LNCAP (cell line): ENCODE data around the gene NAT14.

Experiments
- TF ChIP-seq, protein P1 (sequence below): fragments of 450-650 bp; IDR thresholded peaks from 2 replicates; pipeline ENCODE4 v1.5.1; 2017; ENCODE audit warnings: mild to moderate bottlenecking

NAT14 gene

DNA sequence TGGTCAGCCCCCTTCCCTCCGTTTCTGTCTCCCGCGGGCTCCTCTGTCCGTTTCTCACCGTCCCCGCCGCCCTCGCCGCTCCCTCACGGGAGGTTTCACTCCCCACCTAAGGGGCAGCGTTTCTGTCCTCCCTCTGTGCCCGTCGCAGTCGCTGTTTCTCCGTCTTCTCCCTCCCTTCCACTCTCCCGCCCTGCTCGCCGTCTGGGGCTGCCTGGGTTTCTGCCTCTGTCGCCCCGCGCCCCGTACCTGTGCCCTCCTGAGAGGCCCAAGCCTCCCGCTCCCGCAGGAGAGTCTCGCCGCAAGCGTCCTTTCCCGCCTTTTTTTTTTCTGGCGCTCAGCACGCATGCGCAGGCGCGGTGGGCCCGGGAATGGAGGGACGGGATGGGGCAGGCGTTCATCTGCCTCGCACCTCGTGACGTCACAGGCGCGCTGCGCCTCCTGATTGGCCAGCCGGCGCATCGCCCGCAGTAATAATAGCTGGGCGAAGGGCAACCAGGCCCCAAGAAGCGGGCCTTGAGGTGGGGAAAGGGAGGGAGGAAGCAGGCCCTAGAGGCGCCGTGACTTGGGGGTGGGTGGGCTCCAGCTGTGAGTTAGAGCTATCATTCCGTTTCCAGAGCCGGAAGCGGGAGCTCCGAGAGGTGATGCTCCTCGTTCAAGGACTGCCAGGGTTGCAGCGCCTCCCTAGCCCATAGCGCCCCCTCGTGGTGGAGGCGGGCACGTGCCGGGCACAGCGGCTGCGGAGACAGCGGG lies 18.7 kb downstream of the NAT14 start:
- TF ChIP-seq, protein P1, sequence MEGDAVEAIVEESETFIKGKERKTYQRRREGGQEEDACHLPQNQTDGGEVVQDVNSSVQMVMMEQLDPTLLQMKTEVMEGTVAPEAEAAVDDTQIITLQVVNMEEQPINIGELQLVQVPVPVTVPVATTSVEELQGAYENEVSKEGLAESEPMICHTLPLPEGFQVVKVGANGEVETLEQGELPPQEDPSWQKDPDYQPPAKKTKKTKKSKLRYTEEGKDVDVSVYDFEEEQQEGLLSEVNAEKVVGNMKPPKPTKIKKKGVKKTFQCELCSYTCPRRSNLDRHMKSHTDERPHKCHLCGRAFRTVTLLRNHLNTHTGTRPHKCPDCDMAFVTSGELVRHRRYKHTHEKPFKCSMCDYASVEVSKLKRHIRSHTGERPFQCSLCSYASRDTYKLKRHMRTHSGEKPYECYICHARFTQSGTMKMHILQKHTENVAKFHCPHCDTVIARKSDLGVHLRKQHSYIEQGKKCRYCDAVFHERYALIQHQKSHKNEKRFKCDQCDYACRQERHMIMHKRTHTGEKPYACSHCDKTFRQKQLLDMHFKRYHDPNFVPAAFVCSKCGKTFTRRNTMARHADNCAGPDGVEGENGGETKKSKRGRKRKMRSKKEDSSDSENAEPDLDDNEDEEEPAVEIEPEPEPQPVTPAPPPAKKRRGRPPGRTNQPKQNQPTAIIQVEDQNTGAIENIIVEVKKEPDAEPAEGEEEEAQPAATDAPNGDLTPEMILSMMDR, result peak; percentile 89

DNA sequence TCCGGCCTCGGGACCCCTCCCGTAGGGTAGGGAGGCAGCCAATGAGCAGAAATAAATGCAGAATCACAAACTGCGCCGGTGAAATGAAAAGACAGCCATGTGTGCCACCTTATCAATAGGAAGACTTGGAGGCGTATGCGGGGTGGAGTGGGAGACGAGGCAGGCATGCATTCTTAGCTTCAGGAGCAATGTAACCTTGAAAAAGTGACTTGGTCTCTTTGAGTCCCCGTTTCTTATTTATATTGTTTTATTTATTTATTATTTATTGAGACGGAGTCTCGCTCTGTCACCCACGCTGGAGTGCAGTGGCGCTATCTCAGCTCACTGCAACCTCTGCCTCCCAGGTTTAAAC lies 19.2 kb downstream of the NAT14 start:
- TF ChIP-seq, protein P1, result no peak

DNA sequence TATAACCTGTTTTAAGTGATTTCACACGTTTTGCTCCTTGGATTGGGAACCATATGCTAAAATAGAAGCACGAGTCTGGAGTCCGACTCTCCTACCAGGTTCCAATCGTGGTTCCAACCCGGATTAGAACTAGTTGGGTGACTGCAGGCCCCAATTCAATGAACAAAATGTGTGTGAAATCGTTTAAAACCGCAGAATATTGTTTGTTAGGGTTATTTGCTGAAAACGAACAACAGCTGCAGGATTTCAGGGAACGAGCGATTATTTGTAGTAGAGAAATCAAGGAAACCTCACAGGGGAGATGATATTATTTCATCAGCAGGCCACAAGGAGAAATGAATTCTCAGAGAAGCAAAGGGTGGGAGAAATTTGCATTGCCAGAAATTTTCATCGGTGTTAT lies 20.0 kb downstream of the NAT14 start:
- TF ChIP-seq, protein P1, result no peak

DNA sequence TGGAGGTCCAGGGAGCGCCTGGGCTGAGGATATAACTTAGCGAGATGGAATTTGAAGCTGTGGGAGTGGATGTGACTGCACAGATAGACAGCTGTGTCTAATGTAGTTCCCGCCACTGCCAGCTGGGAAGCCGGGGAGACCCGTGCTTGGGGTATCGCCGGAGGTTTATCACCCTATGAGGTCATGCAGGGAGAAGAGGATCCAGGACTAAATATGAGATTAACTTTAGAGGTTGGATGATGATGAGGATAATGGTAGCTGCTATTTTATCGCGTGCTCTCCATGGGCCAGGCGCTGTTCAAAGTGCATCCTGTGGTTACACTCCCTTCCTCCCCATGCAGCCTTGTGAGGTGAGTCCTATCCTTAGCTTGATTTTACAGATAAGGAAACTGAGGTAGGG lies 23.1 kb downstream of the NAT14 start:
- TF ChIP-seq, protein P1, result no peak

DNA sequence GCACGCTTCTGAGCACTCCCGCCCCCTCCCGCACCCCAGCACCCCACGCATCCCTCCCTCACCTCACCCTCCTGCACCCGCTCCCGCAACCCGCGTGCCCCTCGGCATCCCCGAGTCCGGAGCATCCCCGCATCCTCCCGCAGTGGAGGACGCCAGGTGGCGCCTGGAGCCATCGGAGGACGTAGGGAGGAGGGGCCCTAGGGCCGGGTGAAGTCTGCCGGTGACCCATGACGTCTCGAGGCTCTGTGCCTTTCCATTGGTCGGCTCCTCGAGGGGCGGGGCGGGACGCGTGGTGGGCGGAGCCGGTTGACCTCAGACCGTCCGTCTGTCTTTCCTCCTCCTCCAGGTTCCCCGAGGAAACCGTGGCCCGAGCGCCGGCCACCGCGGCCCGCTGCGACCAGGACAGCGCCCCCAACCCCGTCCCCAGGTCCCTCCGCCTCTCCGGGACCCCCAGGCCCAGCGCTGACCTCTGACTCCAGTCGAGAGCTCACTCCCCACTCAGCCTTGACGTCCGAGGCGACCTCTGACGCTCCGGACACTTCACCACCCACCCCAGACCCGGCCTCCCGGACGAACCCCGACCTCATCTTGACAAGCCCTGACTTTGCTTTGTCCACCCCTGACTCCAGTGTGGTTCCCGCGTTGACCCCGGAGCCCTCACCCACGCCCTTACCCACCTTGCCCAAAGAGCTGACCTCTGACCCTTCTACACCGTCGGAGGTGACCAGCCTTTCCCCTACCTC lies 32.1 kb downstream of the NAT14 start:
- TF ChIP-seq, protein P1, result peak; percentile 80

DNA sequence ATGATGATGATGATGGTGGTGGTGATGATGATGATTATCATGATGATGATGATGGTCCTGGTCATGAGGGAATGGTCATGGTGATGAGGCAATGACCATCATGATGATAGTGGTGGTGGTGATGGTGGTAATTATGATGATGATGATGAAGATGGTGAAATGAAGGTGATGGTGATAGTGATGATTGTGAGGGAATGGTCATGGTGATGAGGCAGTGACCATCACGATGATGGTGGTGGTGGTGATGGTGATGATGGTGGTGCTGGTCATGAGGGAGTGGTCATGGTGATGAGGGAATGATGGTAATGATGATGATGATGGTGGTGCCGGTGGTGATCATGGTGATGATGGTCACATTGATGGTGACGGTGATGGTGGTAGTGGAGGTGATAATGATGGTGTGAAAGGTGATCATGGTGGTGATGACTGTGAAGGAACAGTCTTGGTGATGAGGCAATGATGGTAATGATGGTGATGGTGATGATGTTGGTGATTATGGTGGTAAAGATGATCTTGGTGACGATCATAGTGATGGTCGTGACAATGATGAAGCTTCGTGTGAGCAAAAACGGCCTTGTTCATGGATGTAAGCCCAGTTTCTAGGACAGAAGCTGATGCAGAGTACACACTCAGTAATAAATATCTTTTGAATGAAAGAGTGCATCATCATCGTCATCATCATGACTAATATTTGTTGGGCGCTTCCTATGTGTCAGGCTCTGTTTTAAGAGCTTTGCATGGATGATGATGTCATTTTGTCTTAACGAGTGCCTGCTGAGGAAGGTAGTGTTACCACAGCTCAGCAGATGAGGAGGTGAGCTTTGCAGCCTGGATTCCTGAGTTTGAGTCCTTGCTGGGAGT lies 34.7 kb downstream of the NAT14 start:
- TF ChIP-seq, protein P1, result no peak

DNA sequence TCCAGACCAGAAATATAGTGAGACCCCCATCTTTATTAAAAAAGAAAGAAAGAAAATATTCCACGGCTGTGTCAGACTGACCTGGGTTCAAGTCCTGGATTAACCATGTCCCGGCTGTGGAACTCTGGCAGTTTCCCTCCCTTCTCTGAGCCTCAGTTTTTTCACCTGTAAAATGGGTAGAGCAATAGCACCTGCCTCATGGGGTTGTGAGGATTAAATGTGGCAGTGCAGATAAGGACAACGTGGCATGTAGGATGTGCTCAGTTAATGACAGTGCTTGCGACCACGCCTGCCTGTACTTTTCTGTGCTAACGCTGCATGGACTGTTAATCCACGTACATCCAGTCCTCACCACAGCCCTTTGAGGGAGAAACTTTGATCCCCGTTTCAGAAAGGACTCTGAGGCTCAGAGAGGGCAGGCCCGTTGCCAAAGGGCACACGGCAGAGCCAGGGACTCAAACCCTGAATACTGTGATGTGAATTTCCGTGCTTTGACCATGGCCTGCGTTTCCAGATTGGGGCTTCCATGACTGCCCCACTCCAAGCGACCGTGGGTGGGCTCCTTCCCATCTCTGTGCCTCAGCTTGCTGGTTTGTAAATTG lies 35.8 kb downstream of the NAT14 start:
- TF ChIP-seq, protein P1, result no peak
